GM19455 (cell line): ENCODE data around the gene COL27A1.

Experiments used
- ATAC-seq: cut with Tn5 transposase; IDR thresholded peaks from one replicate; pipeline ENCODE4 v1.9.1; 2021; ENCODE audit not compliant: unreplicated experiment

The COL27A1 gene

DNA sequence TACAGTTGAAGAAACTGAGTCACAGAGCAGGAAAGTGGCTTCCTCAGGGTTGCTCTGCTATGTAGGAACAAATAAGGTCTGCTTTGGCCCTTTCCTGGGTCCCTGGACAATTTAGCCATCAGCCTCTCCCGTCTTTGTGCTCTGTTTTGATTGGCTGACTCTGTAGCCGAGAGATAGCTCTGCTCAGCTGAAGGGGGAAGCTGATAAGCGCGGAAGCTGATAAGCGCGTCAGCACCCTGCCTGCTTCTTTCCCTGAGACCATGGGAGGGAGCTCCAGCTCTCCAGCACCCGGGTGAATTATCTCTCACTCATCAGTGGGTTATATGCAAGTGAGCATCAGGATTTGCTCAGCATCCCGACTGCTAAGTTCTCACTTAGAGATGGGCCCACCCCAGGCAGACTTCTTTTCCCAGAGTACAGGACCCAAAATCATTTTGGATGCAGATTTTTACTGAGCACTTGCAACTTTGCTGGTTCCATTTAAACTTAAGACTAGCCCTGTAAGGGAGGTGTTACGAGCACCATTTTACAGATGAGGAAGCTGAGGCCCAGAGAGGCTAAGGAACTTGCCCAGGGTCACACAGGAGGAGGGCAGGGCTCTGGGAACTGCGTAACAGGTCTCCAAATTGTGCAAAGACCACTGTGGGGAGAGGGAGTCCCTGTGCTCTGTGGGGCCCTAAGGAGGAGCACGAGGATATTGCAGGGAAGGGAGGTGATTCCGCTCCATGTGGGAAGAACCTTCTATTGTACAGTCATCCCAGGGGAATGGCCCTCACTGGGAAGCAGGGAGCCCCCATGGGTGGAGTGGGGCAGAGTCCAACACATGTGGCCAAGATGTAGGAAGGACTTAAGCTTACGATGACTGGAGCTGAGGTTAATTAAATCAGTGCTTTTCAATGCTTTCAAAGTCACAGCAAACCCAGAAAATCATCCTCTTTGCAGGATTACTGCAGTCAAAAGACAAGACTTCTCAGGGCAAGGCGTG is 83.8 kb downstream of the COL27A1 start:
- ATAC-seq = no peak

DNA sequence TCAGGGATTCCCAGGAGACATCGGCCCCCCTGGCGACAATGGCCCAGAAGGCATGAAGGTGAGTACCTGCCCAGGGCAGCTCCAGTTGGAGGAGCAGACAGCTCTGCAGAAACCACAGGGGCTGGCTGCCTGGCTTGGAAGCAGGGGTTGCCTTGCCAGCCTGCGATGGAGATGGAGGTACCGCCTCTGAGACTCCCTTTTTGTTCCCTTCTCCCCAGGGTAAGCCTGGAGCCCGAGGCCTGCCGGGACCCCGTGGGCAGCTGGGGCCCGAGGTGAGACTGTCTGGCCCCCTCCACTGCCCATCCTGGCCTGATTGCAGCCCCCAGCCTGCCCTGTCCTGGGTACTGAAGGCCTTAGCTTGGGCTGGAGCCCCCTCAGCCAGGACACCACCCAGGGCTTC is 84.9 kb downstream of the COL27A1 start:
- ATAC-seq = no peak

DNA sequence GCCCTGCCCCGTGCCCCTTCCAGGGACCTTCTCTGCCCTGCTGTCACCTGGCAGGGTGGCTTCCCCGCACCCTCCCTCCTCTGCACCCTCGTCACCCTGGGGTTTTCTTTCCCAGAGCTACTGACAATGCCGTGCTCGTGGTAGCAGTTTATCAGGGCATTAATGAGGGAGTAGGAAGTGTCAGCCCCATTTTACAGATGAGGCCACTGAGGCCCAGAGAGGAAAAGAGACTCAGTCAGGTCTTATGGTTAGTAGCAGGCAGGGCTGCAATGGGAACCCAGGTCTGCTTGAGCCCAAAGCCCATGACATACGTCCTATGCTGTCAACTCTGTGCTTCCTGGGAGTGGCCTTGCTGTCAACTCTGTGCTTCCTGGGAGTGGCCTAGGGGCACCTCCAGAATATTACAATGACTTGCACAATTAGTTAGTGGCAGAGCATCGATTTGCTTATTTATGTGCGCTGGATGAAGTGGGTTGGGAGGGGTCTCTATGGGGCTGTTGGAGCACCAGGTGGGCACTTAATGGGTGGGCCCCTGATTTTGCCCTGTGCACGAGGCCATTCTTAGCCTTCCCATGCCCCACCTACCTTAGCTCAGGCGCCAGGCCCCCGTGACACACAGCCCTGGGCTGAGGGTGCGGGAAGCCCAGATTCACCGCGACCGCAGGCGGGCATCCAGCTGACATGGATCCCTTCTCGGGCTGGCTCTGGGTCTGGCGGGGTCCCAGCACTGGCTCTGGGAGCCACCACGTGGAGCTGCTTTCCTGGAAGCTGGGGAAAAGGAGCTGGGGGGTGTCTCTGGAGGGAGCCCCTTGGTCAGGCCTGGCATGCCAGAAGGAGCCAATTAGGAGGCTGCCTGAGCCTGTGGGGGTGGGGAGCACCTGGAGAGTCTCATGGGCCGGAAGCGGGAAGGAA is 85.6 kb downstream of the COL27A1 start:
- ATAC-seq = no peak

DNA sequence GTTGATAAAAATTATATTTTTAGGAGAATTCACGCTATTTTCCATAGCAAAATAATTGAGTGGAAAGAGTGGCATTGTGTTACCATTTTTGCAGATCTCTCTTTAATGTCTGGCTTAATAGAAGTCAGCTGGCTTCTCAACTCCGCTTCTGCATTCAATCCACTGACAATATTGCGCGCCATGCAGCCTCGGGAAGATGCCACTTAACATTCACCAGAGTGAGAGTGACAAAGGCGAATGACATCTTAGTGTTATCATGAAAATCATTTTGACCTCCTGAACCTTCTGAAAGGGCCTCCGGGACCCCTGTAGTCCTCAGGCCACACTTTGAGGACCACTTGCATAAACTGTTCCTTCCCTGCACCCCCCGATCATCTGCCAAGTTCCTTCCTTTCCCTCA is 87.5 kb downstream of the COL27A1 start:
- ATAC-seq = no peak

DNA sequence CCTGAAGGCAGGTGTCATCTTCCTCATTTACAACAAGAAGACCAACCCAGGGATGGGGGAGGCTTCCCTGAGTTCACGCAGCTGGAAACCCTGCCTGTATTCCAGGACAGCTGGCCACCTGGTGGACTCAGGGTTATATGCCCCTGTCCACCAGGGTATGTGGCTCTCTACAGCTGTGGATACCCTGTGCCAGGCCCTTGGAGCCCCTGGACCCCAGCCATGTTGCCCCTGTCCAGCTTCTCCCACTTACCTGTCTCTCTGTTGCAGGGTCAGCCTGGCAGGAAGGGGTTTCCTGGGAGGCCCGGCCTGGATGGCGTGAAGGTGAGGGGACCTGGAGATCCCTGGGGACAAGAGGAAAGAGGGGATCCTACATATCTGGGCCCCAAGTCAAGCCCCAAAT is 87.9 kb downstream of the COL27A1 start:
- no peak for ATAC-seq

DNA sequence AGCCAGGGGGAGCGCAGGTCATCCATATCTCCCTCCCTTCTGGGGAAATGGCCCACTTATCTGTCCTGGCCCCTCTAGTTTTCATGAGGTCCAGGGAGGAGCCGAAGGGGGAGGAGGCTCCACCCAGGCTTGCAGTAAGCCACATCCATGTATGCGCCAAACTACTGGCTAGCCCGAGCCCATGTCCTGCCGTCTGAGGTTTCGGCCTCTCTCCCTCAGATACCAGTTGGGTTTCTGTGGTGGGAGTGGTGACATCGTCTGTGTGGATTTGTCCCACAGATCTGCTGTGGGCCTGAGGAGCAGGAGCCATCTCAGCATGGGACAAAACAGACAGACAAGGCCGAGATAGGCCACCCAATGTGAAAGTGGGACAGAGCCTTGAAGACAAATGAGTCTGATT is 89.2 kb downstream of the COL27A1 start:
- no peak for ATAC-seq

DNA sequence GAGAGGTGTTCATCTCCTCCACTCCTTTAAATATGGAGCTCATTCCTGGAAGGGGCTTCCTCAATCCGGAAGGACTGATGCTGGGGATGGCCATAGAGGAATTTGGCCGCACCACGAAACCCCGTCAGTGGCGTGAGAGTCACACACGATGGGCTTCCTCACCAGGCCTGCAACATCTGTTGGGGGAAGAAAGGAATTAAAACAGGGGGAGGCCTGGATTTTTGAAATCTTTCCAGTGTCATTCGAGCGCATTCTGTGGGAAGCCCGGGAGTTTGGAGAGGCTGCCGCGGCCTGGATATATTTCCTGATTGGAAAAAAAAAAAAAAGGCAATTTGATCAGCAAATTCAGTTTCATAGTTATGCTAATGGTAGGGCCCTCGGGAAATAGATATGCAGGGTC is 91.2 kb downstream of the COL27A1 start:
- no peak for ATAC-seq

DNA sequence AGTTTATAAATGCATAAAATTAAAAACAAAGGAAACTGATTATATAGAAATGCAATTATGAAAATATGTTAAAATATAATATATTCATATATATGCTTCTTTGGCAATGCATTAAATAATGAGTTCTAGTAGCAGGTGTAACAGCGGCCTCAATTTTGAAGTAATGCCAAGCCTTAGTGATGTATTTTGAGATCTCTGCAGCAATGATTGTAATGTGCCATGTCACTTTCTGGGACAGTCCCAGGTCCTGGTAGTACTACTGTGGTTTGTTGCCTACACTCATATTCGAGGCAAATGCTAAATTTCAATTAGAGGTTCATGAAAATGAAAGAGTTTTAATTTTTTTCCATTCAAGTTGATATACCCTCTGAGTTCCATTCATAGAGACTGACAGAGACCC is 91.7 kb downstream of the COL27A1 start:
- no peak for ATAC-seq

DNA sequence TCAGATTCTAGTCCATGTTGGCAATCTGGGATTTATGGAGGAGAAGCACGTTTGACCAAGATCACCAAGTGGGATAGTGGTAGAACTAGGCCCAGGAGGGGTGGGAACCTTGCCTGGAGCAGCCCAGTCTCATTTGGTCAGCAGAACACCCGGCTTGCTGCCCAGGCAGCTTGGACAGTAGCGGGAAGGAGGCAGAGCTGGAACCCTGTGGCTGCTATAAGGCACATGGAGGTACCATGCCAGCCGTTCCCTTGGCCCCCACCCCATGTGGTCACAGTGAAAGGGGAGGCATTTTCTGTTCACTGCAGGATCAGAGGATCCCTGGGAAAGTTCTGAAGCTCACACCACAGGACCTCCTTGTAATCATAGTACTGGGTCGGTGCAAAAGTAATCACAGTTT is 92.2 kb downstream of the COL27A1 start:
- ATAC-seq = no peak

DNA sequence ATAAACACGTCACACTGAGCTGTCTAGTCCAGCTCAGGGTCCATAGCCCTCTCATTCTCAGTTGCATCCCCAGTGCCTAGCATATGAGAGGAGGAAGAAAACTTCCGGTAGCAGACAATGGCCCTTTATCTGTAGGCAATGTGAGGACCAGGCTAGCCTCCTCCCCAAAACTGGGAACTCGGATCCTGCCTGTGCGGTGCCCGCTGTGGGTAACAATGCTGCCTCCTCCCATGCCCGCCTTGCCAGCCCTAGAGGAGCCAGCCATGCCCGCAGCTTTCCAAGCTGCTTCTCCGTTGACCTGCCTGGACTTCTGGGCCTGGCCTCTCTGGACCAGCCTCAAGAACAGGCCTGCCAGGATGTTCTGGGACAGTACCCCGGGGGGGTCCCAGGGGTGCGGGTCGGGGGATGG is 93.0 kb downstream of the COL27A1 start:
- ATAC-seq = no peak

DNA sequence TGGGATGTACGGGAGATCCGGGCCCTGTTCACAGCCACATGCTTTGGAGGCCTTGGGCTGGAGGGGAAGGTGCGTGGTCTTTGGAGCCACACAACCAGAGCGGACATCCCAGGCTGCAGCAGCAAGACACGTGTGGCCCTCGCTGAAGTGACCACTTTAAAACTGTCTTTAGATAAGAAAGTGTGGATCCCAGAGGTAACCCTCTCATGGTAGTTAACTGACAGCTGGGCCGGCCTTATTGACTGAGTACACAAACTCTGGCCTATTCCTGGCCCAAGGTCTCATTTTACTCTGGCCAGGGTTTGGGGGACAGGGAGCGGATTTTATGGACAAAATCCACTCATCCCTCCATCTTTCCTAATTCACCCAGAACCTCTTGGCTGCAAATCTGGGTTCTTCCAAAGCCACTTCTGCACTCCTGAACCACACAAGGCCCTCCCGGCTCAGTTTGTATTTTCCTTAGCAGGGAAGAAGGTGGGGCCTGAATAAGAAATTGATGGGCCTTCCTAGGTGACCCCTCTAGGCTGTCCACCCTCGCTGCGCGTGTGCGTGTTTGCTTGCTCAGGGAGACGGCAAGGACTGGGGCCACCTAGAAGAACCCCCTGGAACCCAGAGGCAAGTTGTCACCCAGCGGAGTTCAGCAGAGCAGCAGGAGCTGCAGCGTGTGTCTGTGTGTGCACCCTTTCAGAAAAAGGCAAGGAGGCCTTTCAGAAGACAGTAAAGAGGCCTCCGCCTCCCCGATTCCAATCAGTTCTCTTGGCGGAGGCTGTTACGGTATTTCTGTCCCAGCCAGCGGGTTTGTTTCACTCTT is 94.3 kb downstream of the COL27A1 start:
- ATAC-seq = no peak

DNA sequence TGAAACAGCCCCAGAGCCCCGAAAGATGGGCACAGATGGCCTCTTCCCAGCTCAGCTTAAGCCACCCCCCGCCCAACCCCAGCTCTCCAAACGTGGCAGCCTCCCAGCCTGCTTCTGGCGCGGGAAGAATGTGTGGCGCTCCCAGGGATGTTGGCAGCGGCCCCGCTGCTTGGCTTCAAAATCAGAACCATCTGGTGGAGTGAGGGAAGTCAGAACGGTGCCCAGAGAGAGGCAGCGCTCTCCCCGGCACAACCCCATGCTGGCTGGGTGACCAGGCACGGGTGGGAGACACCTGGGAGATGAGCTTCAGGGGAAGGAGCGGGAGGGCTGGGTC is 94.9 kb downstream of the COL27A1 start:
- ATAC-seq = no peak

DNA sequence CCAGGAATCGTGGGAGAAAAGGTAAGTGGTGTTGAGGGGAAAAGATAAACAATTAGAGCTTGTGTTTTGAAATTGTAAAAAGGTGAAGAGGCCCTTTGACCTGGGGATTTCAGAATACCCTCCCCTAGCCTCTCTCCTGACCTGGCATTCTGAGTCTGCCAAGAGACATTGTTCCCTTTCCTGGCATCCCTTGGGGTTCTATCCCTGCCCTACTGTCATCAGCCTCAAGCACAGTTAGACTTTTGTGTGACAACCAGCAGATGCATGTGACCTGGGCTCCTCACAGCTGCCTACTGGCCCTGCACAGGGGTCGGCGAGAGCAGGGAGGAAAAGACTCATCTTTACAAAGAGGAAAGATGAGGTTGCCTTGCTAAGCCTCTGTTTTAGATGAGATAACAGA is 95.3 kb downstream of the COL27A1 start:
- no peak for ATAC-seq

DNA sequence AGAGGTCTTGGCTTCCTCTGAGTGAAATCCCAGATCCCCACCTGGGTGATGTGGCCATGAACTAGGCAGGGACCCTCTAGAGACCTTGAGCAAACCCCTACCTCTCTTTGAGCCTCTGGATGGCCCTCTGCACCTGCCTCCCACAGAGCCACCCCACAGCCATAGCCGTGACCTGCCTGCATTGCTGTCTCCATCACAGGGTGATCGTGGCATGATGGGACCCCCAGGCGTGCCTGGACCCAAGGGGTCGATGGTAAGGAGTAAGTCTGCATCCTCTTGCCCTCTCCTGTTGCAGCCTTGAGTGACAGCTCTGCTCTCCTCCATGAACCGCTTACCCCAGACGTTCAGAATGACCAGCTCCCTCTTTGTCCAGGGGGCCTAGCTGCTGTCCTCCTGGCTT is 97.1 kb downstream of the COL27A1 start:
- ATAC-seq = no peak

DNA sequence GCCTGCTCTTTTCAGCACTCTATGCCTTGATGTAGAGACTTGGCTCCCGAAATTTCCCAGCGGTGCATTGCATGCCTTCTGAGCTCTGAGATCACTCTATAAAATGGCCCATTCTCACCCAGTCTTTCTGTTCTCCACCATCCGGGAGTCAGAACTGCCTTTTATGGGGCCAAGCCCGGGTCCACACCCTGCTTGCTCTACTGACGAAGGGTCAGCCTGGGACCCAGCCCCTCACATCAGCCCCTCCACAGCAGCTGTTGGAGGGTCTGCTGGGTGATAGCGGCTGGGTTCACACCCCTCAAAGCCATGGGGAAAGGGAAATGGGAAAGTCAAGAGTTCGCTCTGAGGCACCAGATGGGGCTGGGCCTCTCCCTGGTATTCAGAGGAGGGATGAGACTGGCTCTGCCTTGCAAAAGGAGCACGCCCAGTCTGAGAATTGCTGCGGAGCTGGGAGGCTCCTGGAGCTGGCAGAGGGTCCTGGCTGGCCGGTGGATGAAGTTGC is 101.5 kb downstream of the COL27A1 start:
- ATAC-seq = no peak

DNA sequence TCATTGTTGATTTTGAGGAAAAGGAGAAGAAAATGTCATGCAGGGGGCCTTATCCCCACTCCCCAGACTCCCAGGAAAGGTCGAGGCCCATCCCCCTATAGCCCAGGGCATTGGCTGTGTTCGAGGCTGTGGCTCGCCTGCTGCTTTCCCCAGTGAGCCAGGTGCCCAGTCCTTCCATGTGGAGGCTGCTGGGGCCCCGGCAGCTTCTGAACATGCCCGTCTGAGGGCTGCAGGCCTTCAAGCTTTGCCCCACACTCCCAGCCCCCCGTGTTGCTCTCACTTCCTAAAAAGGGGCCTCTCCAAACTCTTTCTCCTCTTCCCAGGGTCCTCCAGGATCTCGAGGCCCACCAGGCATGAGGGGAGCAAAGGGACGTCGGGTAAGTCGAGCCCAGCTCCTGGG is 102.9 kb downstream of the COL27A1 start:
- ATAC-seq = no peak

DNA sequence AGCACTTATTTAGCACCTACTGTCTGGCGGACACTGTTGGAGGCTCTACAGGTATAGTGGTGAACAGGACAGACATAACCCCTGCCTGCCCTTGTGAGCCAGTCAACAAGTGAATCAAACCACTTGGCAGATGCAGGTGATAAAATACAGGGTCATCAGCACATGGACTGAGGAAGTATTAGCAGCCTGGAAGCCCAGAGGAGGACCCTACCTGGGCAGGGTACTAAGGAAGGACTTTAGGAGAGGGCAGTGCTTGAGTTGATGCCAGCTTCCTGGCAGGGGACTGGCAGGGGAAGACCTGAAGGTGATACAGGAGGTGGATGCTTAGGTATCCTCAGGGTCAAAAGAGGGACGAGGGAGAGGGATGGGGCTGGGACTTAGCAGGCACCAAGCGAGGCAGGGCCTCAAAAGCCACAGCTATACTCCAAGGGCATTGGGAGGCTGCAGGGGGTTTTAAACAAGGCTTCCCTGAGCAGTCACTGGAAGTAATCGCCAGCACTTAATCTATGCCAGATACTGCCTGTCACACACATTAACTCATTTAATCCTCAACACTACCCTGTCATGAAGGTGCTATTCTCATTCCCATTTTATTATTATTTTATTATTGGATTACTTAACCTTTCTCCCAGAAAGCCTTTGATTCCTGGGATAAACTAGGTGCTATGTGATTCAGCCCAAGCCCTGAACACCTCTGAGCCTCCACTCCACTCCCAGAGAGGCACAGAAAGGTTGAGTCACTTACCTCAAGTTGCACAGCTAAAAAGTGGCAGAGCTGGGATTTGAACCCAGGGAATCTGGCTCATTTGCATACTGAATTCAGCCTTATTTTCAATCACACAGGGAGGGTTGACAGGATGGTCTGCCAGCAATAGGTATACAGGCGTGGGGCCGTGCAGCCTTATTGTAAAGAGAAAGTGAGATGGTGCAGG is 103.8 kb downstream of the COL27A1 start:
- no peak for ATAC-seq

DNA sequence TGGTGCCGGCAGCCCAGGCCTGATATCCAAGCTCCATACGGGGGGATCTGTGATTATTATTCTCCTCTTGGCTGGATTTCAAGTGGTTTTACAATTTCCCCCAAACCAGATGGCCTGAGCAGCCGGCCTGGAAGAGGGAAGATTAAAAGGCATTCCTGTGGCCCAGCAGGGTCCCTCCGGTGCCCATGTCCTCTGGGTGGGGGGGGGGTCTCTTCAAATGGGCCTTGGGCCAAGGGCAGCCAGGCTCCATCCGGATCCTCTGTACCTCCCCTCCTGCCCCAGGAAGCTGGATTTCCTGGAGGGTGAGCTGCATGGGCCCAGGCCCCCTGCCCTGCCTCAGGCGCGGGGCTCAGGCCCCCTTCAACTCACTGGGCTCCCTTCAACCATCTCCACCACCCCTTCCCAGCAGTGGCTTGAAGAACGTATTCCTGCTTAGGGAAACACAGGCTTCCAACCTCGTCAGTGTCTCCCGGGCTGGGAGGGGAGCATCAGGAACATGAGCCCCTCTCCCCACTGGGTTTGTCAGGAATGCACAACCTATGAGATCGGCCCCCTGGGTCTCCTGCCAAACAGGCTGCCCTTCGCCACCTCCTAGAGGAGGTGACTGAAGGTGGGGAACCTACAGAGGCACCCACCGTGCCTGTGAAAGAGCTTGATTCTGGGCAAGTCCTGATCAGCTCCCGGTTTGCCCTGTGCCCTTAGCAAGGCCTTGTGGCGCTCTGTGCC is 104.6 kb downstream of the COL27A1 start:
- ATAC-seq = no peak

DNA sequence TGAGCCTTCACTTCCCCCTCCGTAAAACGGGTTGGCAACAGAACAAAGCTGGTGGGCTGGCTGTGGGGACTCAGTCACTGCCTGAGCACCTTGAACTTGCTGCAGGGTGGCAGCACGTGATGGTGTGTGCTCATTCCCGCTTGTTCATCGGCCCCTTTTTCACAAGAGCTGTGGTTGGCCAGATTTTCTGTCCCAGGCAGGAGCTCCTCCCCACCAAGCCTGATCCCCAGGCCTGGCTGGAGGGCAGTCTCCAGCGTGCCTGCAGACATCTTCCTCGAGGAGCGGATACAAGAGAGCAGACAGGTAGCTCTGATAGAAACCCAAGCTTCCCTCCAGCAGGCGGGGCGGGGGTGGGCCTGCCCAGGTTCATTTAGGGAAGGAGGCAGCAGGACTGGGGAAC is 105.7 kb downstream of the COL27A1 start:
- no peak for ATAC-seq
